ENCODE measurements around the gene SPCS2.
A peak's percentile ranks its signal among the peaks of the same experiment; 100 is the strongest.

Gene SPCS2

DNA sequence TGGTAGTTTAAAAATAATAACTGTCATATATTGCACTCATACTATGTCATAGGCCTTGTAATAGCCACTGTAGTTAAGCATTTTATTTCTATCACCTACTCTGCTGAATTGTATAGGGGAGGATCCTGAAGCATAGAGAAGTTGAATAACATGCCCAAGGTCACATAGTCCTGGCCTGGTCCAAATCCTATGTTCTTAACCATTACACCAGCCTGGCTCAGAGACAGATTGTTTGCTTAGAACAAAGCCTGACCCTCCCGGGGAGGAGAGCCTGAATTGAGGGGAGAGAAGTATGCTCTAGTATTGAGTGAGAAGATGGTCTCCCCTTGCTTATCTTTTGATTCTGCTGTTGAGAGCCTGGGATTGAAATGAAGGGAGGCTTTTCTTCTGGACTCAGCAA lies 41.9 kb downstream of the SPCS2 start:
- Histone ChIP-seq H3K9me3 (ENCODE audit: insufficient read depth, low read depth, low read length) (no peaks in the 10 kb centered on the region), H3K4me3 (ENCODE audit: low read depth, low read length) (no peak overlapping the region), H3K79me1 (ENCODE audit: low read length) (peaks cover 3% of the 10 kb centered on the region), H3K4me1 (ENCODE audit: control insufficient read depth in 1 of 2, insufficient read depth in 2 of 2, low read length in 2 of 2) (peaks cover 0 to 4% of the 10 kb centered on the region in 2 experiments), H4K91ac (ENCODE audit: low read depth, low read length) (no peak overlapping the region), H3K79me2 (ENCODE audit: control insufficient read depth, insufficient read depth, low read length, poor library complexity) (peaks cover 2% of the 10 kb centered on the region), H3K27me3 (ENCODE audit: insufficient read depth, low read length) (no peaks in the 10 kb centered on the region), H3K27ac (ENCODE audit: low read depth, low read length) (no peak overlapping the region), H3K4ac (ENCODE audit: low read depth, low read length) (no peak overlapping the region), H3K4me2 (ENCODE audit: low read length) (no peak overlapping the region), H3K18ac (ENCODE audit: low read length) (no peak overlapping the region), H2AK5ac (ENCODE audit: low read length) (no peak overlapping the region), H3K9ac (ENCODE audit: low read length) (no peak overlapping the region), H4K12ac (ENCODE audit: low read depth, low read length) (no peak overlapping the region), H4K8ac (ENCODE audit: low read depth, low read length) (no peak overlapping the region), H2BK5ac (ENCODE audit: low read depth, low read length, poor library complexity) (no peak overlapping the region), H2AFZ (ENCODE audit: insufficient read depth, low read length, poor library complexity) (no peak overlapping the region), H3K14ac (ENCODE audit: low read length) (no peak overlapping the region), H3K36me3 (ENCODE audit: control insufficient read depth in 1 of 2, insufficient read depth in 2 of 2, low read length in 2 of 2) (peaks cover 4 to 9% of the 10 kb centered on the region in 2 experiments), H2BK12ac (ENCODE audit: low read length) (no peak overlapping the region), H3K23ac (ENCODE audit: low read length) (no peak overlapping the region), H2BK120ac (ENCODE audit: insufficient read depth, low read length, poor library complexity) (no peak overlapping the region)
- no CpG with 5 or more reads among the region's 1 CpG for WGBS (ENCODE audit: extremely low coverage, insufficient coverage, insufficient read length)
- DNase-seq: no peak

- Histone ChIP-seq H3K4ac (ENCODE audit: low read depth, low read length) (no peak overlapping the region), H2BK120ac (ENCODE audit: insufficient read depth, low read length, poor library complexity) (no peak overlapping the region), H4K12ac (ENCODE audit: low read depth, low read length) (no peak overlapping the region), H3K27me3 (ENCODE audit: insufficient read depth, low read length) (no peaks in the 10 kb centered on the region), H2BK12ac (ENCODE audit: low read length) (no peak overlapping the region), H2AFZ (ENCODE audit: insufficient read depth, low read length, poor library complexity) (no peak overlapping the region), H3K79me2 (ENCODE audit: control insufficient read depth, insufficient read depth, low read length, poor library complexity) (peaks cover 2% of the 10 kb centered on the region), H4K8ac (ENCODE audit: low read depth, low read length) (no peak overlapping the region), H2BK5ac (ENCODE audit: low read depth, low read length, poor library complexity) (no peak overlapping the region), H3K4me1 (ENCODE audit: control insufficient read depth in 1 of 2, insufficient read depth in 2 of 2, low read length in 2 of 2) (peaks cover 0 to 4% of the 10 kb centered on the region in 2 experiments), H3K14ac (ENCODE audit: low read length) (no peak overlapping the region), H2AK5ac (ENCODE audit: low read length) (no peak overlapping the region), H3K9me3 (ENCODE audit: insufficient read depth, low read depth, low read length) (no peaks in the 10 kb centered on the region), H4K91ac (ENCODE audit: low read depth, low read length) (no peak overlapping the region), H3K36me3 (ENCODE audit: control insufficient read depth in 1 of 2, insufficient read depth in 2 of 2, low read length in 2 of 2) (peaks cover 4 to 9% of the 10 kb centered on the region in 2 experiments), H3K9ac (ENCODE audit: low read length) (no peak overlapping the region), H3K18ac (ENCODE audit: low read length) (no peak overlapping the region), H3K27ac (ENCODE audit: low read depth, low read length) (no peak overlapping the region), H3K4me2 (ENCODE audit: low read length) (no peak overlapping the region), H3K4me3 (ENCODE audit: low read depth, low read length) (no peak overlapping the region), H3K79me1 (ENCODE audit: low read length) (peaks cover 3% of the 10 kb centered on the region), H3K23ac (ENCODE audit: low read length) (no peak overlapping the region)
- no CpG with 5 or more reads among the region's 5 CpGs for WGBS (ENCODE audit: extremely low coverage, insufficient coverage, insufficient read length)
- DNase-seq: no peak
Measured at GRCh38 chr11:74992852-74993251, 43.8 kb downstream of the SPCS2 start.

DNA sequence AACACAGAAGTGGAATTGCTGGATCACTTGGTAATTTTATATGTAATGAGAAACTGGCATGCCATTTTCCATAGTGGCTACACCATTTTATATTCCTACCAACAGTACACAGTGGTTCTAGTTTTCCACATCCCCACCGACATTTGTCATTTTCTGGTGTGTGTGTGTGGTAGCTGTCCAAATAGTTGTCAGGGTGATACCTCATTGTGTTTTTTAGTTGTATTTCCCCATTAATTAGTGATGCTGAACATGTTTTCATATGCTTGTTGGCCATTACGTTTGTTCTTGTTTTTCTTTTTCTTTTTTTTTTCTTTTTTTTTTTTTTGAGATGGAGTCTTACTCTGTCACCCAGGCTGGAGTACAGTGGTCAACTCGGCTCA lies 51.9 kb downstream of the SPCS2 start:
- H3K9me3 ChIP-seq (ENCODE audit: insufficient read depth, low read depth, low read length): no peaks in the 10 kb centered on the region
- H2BK5ac ChIP-seq (ENCODE audit: low read depth, low read length, poor library complexity): no peak overlapping the region
- H4K8ac ChIP-seq (ENCODE audit: low read depth, low read length): no peak overlapping the region
- H3K4me1 ChIP-seq (ENCODE audit: control insufficient read depth in 1 of 2, insufficient read depth in 2 of 2, low read length in 2 of 2): no peaks in the 10 kb centered on the region
- H3K18ac ChIP-seq (ENCODE audit: low read length): no peak overlapping the region
- H3K9ac ChIP-seq (ENCODE audit: low read length): no peak overlapping the region
- no peak for DNase-seq
- no peaks in the 10 kb centered on the region for H3K27me3 ChIP-seq (ENCODE audit: insufficient read depth, low read length)
- no peak overlapping the region for H4K91ac ChIP-seq (ENCODE audit: low read depth, low read length)
- H2AFZ ChIP-seq (ENCODE audit: insufficient read depth, low read length, poor library complexity): no peak overlapping the region
- no peak overlapping the region for H3K4ac ChIP-seq (ENCODE audit: low read depth, low read length)
- H4K12ac ChIP-seq (ENCODE audit: low read depth, low read length): no peak overlapping the region
- H2BK120ac ChIP-seq (ENCODE audit: insufficient read depth, low read length, poor library complexity): no peak overlapping the region
- H2BK12ac ChIP-seq (ENCODE audit: low read length): no peak overlapping the region
- H3K27ac ChIP-seq (ENCODE audit: low read depth, low read length): no peak overlapping the region
- H3K79me2 ChIP-seq (ENCODE audit: control insufficient read depth, insufficient read depth, low read length, poor library complexity): no peaks in the 10 kb centered on the region
- no peak overlapping the region for H2AK5ac ChIP-seq (ENCODE audit: low read length)
- H3K4me3 ChIP-seq (ENCODE audit: low read depth, low read length): no peak overlapping the region
- H3K14ac ChIP-seq (ENCODE audit: low read length): no peak overlapping the region
- H3K79me1 ChIP-seq (ENCODE audit: low read length): no peaks in the 10 kb centered on the region
- no peak overlapping the region for H3K4me2 ChIP-seq (ENCODE audit: low read length)
- no peak overlapping the region for H3K23ac ChIP-seq (ENCODE audit: low read length)
- WGBS (ENCODE audit: extremely low coverage, insufficient coverage, insufficient read length): no CpG with 5 or more reads among the region's 3 CpGs
- peaks cover 7 to 8% of the 10 kb centered on the region in 2 experiments for H3K36me3 ChIP-seq (ENCODE audit: control insufficient read depth in 1 of 2, insufficient read depth in 2 of 2, low read length in 2 of 2)

DNA sequence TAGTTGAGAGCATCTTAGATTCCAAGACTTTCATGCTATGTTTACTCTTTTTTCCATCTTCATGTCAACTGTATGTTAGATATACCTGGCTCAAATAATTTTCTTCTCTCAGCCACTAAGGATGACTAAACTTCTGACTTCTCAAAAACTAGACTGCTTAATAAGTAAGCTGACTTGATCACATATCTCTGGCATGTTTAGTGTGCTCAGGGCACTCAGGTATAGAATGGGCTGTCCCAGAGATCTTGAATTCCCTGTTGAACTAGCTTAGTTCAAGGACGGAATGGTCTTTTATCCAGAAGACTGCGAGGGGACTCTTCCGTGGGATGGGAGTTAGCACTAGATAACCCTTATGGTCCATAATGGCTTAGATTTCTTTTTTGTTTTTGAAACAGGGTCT lies 52.6 kb downstream of the SPCS2 start:
- Histone ChIP-seq H4K8ac (ENCODE audit: low read depth, low read length) (no peak overlapping the region), H2AFZ (ENCODE audit: insufficient read depth, low read length, poor library complexity) (no peak overlapping the region), H3K18ac (ENCODE audit: low read length) (no peak overlapping the region), H2BK120ac (ENCODE audit: insufficient read depth, low read length, poor library complexity) (no peak overlapping the region), H3K4me1 (ENCODE audit: control insufficient read depth in 1 of 2, insufficient read depth in 2 of 2, low read length in 2 of 2) (no peaks in the 10 kb centered on the region), H3K4ac (ENCODE audit: low read depth, low read length) (no peak overlapping the region), H3K79me1 (ENCODE audit: low read length) (no peaks in the 10 kb centered on the region), H3K4me3 (ENCODE audit: low read depth, low read length) (no peak overlapping the region), H3K79me2 (ENCODE audit: control insufficient read depth, insufficient read depth, low read length, poor library complexity) (no peaks in the 10 kb centered on the region), H3K9me3 (ENCODE audit: insufficient read depth, low read depth, low read length) (no peaks in the 10 kb centered on the region), H3K27ac (ENCODE audit: low read depth, low read length) (no peak overlapping the region), H2BK5ac (ENCODE audit: low read depth, low read length, poor library complexity) (no peak overlapping the region), H3K36me3 (ENCODE audit: control insufficient read depth in 1 of 2, insufficient read depth in 2 of 2, low read length in 2 of 2) (peaks cover 11 to 14% of the 10 kb centered on the region in 2 experiments), H2BK12ac (ENCODE audit: low read length) (no peak overlapping the region), H3K27me3 (ENCODE audit: insufficient read depth, low read length) (no peaks in the 10 kb centered on the region), H4K91ac (ENCODE audit: low read depth, low read length) (no peak overlapping the region), H3K14ac (ENCODE audit: low read length) (no peak overlapping the region), H3K4me2 (ENCODE audit: low read length) (no peak overlapping the region), H3K23ac (ENCODE audit: low read length) (no peak overlapping the region), H4K12ac (ENCODE audit: low read depth, low read length) (no peak overlapping the region), H2AK5ac (ENCODE audit: low read length) (no peak overlapping the region), H3K9ac (ENCODE audit: low read length) (no peak overlapping the region)
- peak in 1 of 2 donors; percentile 67 for DNase-seq
- WGBS (ENCODE audit: extremely low coverage, insufficient coverage, insufficient read length): no CpG with 5 or more reads among the region's 3 CpGs
